Dermis blood vessel endothelial cell (primary cell): Measurements from ENCODE around the gene ARHGAP29. TPM values are rescaled to one million over a fixed set of nuclear protein-coding genes. Genes with fewer than 3 reads are reported as not detected.

Experiments
- DNase-seq: peaks from one replicate; pipeline ENCODE4 v3.0.0; 2010
- total RNA-seq: library from RNA; depleted of rRNA; stranded (reverse); fragments of >200 nt; gene quantifications from 2 replicates; pipeline ENCODE4 v1.2.3, GENCODE V29; 2014

The ARHGAP29 gene
- total RNA-seq, 1 donor from 2014 or later = 254 TPM

- peak; percentile 67 for DNase-seq
Observed at GRCh38 chr1:94235189-94236012, 2.0 kb downstream of the ARHGAP29 start.

DNA sequence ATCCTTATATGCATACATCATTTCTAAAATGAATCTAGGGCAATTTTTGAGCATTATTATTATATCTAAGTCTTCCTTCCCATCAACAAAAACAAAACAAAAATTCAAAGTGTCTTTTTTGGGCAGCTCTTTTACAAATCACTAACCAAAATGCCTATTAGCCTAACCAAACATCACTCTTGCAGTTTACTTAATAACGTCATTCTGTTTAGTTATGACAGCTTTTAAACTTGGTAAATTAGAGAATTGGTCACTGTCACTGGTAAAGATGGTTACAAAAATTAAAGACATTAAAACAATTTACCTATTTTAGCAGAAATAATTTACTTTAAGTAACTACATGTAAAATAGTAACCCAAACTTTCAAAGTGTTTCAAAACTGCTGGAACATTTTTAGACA is 2.8 kb downstream of the ARHGAP29 start:
- no peak for DNase-seq

DNA sequence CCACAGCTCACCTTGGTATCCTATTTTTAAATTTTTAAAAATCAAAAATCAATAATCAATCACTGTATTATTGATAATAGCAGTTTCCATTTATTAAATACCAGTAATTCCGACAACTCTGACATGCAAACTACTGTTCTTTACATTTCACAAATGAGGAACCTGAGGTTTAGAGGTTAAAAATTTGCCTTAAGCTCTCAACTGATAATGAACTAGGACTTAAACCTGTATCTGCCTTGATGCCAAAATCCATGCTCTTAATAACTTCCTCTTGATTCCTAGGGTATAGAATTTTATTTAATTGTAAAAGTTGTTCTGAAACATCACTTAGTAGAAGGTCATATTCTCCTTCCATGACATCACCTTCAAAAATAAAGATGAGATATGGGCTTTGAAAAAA is 5.6 kb downstream of the ARHGAP29 start:
- no peak for DNase-seq

DNA sequence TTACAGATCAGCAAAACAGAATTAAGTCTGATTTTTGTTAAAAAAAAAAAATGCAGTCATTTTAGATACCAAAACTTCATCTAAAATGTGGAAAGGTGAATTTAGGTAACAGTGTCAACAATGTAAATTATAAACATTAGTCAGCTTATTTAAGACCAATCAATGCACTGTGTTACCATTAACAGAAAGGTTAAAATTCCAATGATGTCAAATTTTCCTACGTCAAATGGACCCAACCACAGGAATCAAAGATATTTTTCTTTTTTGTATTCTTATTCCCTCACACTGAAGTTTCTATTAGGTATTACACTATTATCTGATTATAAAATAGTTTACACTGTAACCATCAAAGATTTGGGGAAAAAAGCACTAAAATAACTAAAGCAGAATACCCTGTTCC is 6.5 kb downstream of the ARHGAP29 start:
- no peak for DNase-seq

- DNase-seq = no peak
Observed at GRCh38 chr1:94228640-94229375, 8.6 kb downstream of the ARHGAP29 start.

DNA sequence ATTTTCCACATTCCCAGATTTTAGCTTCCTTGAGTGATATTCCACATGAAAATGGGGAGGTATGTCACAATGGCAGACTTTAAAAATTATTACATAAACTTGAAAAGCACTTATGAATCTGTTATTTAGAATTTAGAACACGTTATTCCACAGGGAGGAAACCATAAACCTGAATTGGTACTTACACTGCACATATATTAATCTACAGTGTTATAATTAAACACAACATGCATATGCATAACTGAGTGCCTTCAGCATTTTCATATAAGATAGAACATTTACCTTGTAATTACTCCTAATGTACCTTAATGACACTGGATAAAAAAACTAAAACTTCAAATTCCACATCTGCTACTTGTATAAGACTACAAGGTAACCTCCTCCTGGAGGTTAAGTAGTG is 9.8 kb downstream of the ARHGAP29 start:
- DNase-seq = no peak

GRCh38 chr1:94225845-94226244 is 11.5 kb downstream of the ARHGAP29 start:
- no peak for DNase-seq

DNA sequence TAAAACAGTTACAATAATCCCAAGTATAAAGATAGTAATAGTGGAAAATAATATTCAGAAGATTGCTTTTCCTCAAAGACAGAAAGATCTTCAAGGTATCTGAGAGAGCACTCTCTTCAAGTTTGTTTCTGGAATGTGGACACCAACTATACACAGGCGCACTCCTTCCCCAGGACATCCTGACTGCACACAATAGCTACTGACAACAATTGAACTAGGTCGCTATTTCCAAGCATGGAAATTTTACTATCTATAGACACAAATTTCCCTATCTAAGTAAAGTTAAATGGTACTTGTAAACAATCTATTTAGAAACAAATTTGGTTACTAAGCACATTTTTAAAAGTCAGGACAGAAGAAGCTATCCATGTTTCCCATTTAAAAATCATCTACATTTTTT is 19.1 kb downstream of the ARHGAP29 start:
- DNase-seq = peak; percentile 84

DNA sequence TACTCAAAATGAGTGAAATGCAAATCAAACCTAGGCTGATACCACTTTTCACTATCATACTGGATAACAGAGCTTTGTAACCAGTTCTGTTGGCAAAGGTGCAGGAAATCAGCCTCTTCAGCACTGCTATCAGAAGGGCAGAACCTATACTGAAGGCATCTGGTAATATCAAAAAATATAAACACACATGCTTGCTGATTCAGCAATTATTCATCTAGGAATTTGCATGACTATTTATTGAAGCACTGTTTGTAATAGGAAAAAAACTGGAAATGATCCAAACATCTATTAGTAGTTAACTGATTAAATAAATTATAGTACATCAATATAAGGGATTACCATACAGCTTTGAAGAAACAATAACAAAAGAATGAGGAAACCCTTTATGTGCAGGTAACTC is 21.4 kb downstream of the ARHGAP29 start:
- DNase-seq = no peak

DNA sequence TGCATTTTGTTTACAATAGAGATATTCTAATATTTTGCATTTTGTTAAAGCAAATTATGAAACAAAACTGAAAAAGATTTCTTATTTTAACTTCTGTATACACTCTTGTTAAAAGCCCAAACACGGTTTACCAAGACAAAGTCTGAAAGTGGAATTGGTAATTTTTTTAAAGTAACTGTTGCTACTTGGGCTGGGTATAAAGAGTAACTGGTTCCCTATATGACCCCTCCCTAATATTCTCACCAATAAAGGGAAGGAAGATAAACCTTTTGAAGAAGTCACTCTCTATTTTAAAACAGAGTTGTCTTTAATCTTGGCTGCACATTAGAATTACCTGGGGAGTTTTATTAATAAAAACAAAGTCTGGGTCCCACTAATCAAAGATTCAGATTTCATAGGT is 27.4 kb downstream of the ARHGAP29 start:
- DNase-seq = no peak

GRCh38 chr1:94209425-94209824 is 28.0 kb downstream of the ARHGAP29 start:
- DNase-seq = peak; percentile 38

DNA sequence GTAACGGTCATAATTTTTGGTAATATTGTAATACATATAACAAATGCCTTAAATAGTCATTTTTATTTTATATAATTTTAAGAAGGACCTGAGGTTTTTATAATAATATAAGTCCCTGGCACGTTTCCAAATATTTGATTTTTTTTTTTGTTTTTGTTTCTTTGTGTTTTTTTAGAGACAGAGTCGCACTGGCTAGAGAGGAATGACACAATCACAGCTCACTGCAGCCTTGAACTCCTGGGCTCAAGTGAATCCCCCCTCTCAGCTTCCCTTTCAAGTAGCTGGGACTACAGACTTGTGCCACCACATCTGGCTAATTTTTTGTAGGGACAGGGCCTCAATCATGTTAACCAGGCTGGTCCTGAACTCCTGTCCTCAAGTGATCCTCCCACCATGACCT is 29.7 kb downstream of the ARHGAP29 start:
- peak; percentile 51 for DNase-seq

GRCh38 chr1:94205639-94206038 is 31.7 kb downstream of the ARHGAP29 start:
- DNase-seq = no peak

- no peak for DNase-seq
Observed at GRCh38 chr1:94202241-94202640, 35.1 kb downstream of the ARHGAP29 start.

DNA sequence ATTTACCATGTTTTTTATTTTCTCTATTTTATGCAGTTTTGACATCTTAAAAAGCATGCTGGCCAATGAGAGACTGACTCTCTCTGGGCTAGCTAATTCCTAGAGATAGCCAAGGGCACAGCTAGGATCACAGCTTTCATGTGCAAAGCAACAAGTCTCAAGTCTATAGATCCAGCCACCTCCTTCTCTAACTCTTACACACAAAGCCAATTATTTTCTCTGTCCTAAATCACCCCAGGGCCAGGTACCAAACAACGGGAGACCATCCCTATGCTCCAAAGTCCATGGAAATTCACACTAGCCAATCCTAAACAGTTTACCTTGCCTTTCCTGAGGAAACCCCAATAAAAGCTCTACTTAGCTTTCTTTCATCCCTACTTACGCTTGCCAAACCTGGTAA is 38.0 kb downstream of the ARHGAP29 start:
- no peak for DNase-seq

- DNase-seq = no peak
Observed at GRCh38 chr1:94194079-94194865, 43.1 kb downstream of the ARHGAP29 start.

DNA sequence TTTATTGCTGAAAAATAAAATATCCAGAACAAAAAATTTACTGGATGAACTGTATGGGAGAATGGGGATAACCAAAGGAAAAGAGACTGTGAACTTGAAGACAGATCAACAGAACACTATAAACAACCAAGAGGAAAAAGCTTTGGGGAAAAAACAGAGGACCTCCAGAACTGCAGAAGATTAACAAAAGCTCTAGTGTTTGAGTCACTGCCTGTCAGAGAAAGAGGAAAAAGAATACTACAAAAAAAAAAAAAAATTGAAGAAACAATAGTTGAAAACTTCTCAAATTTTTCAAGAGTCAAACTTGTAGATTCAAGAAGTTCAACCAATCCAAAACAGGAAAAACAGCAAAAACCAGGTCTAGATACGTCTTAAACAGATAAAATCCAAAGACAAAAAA is 44.3 kb downstream of the ARHGAP29 start:
- DNase-seq = peak; percentile 44

DNA sequence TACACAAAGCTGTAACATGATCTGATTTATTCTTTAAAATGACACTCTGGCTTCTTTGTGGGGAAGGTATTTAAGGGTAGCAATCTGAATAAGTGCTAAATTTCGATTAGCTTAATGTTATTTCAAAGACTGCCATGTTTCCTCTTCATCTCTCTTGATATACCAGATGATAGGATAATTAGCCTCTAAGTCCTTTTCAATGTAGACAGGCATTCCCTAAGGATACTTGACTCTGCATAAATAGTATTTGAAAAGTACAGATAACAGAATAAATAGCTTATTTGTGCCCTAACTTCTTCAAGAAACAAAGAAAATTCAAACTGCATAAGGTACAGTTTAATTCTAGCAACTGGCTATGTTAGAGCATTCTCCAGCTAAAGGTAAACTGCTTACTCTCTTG is 46.2 kb downstream of the ARHGAP29 start:
- no peak for DNase-seq

DNA sequence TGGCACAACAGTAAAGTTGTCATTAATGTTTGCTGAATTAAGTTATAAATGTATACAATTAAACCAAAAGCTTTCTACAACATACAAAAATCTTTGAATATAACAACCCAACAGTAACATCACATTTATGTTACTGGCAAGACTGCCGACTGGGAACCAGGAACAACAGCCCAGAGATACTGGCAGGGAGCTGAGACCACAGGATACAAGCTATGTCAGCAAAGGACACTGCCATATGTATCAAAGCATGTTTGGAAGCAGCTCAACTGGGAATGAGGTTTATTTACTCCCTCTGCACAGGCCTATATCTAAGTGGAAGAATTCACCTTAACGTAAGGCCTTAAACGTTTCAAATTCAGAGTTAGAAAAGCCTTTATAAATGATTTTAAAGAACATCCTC is 50.4 kb downstream of the ARHGAP29 start:
- DNase-seq = no peak

DNA sequence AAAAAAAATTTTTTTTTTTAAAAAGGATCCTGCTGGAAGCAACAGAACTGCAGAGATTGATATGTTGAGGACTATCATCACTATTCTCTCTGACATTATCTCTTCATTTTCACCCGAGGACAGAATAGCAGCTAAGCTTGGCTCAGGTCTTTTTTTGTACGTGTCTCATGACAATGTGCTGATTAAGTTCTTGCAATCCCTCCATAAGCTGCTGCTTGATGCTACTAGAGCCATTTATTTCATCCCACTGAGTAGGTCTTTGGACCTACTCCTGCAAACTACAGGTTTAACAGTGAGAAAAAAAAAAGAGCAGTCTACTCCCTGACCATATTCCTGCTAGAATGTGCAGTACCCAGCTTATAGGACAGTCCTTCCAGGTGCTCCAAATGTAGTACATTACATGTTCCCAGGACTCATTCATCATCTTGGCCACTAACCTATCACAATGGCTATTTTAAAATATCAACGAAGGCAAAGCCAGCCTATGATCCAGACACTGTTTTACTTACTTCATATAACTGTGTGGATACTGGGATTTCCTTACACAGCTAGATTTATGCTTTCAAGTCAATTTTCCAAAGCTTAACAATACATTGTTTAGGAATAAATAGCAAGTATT is 54.1 kb downstream of the ARHGAP29 start:
- DNase-seq = no peak

DNA sequence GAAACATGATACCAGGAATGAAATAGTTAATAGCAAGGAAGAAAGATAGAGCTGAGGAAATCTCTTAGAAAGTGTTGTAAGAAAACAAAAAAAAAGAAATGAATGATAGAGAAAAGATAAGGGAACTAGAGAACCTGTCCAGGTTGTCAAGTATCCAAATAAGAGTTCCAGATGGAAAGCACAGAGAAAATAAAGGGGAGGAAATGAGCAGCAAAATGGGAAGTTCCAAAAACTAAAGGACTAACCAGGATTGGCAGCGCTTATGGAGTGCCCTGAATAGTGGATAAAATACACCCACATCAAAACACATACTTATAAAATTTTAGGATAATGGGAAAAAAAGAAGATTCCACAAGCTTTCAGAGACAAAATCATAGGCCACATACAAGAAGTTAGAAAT is 55.2 kb downstream of the ARHGAP29 start:
- DNase-seq = no peak

DNA sequence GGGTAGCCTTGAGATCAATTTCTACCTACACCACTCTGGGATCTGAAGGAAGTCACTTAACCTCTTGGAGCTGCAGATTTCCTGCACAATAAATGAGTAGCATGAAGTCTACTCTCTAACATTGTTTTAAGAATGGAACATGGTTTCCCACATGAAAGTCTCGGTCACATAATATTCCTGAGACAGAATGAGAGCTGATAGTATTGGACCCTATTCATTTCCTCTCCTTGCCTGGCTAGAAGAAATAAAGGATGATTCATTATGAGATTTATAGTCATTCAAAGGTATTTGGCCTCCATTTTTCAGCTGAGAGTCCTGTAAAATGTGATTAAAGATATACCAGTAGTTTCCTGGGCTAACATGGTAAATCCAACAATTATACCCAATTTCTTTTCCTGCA is 56.7 kb downstream of the ARHGAP29 start:
- DNase-seq = peak; percentile 69

GRCh38 chr1:94178901-94179300 is 58.5 kb downstream of the ARHGAP29 start:
- no peak for DNase-seq
